ENCODE measurements around the gene GAS2L1.

Gene GAS2L1

DNA sequence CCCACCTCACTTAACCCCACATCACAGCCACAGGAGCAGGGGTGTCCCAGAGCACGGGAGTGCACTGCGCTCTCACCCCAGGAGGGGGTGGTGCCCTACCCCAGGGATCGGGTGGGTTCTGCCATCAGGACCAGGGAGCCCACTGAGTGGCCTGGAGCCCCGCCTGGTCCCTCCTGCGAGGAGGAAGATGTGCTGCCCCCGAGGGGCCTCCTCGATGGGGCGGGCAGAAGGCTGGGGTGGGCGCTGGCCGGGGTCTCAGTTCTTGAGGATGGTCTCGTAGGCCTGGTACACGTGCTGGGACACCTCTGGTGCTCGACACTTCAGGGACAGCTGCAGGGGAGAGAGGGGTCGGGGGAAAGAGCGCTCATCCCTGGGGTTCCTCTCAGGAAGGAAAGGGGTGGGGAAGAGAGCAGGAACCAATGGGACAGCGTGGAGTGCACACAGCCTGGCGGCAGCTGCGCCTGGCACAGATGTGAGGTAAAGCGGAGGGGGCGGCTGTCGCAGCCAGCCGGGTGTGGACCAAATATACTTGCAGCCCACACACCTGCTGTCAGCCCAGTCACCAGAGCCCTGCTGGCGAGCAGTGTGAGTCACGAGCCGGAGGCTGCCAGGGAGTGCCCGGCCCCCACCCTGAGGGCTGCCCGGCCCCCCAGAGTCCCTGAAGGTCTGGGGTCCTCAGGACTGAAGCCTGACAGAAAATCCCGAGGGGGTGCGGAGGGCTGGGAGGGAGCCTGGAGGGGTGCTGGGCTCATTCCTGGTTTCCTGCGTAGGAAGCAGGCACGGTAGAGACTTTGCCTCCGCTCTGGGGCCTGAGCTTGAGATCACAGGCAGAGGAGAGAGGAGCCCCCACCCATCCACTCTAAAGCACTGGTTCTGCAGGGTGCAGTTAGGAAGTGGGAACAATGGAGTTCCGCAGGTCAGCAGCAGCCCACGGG lies 22.4 kb downstream of the GAS2L1 start:
- DNase-seq = no peak

DNA sequence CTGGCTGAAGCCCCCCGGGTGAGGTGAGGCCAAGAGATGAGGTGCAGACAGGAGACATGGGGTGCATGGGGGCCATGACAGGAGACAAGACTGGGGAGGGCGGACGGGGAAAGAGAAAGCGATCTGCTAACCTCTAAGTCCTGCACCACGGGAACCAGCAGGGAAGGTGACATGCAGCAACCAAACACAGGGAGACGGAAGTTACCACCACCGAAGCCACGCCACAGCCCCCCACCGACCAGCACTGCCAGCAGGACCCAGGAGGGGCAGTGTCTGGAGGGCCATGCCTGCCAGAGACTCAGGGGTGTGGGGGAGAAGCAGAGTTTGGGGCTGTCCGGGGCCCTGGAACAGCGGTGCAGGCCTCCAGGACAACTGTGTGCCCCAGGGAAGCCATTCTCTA lies 23.1 kb downstream of the GAS2L1 start:
- DNase-seq = no peak

DNA sequence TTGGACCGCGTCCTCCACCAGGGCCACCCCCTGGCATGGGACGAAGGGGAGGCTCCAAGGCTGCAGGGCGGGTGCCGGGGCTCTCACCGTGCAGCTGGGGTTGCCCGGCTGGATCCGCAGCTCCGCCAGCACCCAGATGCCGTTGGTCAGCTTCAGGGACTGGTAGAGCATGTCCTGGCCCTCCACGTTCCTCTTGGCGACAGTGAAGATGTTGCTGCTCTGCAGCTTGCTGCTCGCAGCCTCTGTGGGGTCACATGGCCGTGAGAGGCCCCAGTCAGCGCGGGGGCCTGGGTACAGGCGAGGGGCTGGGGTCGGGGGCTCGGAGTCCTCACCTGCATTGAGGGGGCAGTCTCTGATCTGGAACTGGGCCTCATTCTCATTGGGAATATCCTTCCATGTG lies 23.8 kb downstream of the GAS2L1 start:
- DNase-seq = no peak

DNA sequence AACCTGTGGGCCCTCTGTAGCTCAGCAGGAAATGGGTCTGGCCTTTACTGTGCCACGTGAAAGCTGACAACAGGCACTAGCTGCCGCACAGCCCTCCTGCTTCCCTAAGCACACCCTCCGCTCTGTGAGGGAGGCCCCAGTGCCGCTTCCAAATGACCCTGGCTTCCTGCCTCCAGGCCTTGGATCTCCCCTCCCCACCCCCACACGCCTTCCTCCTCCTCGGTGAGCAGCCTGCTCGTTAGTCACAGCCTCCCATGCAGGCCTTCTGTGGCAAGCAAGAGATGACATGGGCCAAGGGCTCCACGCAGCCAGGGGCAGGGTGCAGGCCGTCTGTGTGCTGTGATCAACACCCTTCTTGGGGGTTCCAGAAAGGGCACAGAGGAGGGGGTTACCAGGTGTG lies 24.3 kb downstream of the GAS2L1 start:
- no peak for DNase-seq

DNA sequence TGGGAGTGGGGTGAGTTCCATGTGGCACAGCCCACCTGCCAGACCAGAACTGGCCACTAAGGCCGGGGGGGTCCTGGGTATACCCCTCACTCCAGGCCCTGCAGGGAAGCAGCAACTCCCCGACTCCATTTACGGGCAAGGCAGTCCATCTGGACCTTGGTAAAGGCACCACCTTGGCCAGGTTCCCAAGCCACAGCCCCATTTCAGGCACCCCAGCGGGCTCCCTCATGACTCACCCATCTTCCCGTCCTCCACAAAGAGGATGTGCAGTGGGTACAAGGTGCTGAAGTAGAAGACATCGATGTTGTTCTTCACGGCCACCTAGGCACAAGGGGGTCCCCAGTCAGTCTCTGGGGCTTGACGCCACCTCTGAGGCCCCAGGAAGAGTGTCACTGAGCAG lies 24.8 kb downstream of the GAS2L1 start:
- no peak for DNase-seq

DNA sequence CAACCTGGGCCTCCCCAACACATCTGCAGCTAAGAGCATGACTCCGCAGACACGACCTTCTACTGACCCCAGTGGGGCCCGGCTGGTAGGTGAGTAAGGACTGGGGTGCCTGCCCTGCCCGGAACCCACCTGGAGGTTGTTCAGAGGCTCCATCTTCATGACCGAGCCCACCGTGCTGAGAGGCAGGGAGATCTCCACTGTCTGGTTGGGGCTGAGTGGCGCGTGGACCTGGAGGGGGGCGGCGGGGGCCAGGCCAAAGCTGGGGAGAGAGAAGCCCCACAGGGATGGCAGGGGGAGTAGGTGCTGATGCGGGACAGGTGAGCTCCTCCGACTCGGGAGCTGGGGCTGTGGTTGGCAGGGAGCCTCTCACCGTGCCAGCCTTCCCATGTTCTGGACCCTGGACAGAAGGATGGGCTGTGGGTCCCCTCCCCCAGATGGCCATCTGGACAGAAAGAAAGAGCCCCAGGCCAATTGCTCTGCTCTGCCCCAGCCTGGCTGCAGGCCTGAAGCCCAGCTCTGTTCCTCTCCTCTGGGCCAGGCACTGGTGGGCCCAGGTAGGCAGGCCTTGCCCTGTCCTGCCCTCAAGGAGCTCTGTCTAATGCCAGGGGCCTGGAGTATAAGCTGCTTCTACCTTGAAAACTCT lies 25.3 kb downstream of the GAS2L1 start:
- no peak for DNase-seq

DNA sequence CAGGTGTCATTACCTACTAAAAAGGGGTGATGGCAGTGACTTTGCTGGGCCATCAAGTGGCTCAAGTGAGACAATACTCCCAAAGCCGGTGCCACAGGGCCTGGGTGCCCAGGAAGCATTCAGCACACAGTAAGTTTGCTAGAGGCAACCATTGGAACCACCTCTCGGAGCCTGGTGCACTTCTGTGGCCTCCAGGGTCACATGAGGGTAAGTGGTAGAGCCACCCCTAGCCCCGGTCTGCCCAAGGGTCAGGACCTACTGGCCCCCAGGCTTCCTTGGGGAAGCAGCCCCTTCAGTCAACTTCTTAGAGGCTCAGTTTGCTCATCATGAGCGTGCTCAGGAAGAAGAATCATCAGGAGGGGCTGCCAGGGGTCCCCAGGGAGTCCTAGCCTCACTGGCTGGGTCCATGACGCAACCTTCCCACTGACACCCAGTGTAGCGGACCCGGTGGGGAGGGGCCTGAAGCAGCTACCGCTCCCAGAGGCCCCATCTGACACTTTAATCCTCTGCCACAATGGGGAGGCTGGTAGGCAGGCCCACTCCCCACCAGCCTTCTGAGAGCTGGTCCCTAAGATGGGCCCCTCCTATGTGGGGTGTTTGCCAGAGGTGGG lies 26.5 kb downstream of the GAS2L1 start:
- no peak for DNase-seq

DNA sequence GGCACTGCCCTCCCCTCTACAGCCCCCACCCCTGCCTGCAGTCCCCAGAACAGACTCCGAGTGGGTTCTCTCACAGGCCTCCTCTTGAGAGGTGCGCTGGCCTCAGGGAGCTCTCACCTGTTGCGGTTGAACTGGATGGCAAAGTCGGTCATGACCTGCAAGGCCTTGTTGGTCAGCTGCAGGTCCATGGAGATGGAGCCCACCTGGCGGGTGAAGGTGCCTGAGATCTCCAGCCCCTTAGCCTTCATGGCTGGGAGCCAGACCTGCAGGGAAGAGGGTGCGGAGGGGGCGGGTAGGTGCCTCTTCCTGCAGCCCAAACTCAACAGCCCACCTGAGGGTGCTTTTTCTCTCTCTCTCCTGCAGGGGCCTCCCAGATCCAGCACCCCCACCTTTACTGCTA lies 27.7 kb downstream of the GAS2L1 start:
- DNase-seq = no peak

DNA sequence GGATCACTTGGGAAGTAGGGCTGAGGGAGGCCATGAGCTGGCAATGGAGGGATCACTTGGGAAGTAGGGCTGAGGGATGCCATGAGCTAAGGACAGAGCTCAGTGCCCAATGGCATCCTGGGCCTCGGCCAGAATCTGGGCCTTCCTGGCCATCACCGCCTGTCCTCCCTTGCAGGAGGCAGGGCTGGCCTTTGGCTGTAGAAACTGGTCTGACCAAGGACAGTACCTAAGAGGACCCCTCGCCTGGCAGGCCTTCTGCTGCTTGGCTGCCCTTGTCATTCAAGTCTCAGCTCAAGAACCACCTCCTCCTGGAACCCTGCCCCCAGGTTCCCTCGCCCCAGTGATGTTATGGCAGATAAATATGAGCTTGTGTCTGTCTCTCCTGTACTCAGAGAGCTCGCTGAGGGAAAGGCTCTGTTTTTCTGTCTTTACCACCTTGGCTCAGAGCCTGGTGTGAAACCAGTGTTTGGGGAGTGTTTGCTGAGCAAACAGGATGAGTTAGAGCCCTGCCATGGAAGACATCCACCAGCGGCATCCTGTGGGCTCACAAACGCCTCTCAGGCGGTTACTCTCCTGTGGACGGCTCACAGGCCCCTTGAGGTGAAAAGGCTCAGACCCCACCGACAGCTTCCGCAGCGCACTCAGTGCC lies 28.4 kb downstream of the GAS2L1 start:
- DNase-seq = no peak

DNA sequence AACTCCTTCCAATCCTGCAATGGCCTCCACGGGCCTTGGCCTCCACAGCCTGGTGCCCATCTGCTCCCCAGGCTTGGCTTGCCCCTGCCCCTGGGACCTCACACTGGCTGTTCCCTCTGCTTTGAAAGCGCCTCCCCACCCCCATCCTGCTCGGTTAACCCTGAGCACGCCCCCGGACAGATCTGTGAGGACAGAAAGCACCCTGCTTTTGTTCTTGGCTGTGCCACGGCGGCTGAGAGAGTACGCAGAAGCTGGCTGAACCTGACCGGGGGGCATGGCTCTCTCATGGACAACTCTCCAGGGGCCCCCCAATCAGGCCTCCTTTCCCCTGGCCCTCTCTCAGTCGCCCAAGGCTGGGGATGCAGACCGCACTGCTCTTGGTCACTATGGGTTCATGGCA lies 29.2 kb downstream of the GAS2L1 start:
- no peak for DNase-seq

DNA sequence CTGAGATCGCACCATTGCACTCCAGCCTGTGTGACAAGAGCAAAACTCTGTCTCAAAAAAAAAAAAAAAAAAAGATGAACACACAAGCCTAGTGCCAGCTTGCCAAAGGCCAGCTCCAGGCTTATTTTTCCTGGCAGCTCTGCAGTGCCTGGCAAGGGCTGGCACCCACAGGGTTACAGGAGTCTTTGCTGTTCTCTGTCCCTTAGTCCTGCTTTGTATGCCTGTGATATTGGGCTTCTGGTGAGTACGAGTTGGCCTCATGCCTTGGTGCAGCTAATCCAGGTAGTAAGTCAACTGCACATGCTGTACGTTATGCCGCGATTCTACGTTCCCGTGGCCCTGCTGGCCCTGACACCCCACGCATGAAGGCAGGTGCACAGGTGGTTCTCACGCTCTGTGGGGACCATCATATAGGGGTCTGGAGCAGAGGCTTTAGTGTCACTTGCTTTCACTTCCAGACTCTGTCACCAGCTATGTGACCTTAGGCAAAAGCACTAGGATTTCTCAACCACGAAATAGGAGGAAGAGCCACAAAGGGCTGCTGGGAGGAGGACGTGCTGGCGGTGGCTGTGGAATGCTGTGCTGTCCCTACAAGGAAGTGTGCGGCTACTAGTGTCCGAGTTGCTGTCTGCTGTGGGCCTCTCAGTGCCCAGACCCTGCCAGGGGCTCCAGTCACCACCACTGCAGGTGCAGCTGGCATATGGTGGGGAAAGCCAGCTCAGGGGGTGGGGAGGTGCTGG lies 30.5 kb downstream of the GAS2L1 start:
- DNase-seq = no peak

DNA sequence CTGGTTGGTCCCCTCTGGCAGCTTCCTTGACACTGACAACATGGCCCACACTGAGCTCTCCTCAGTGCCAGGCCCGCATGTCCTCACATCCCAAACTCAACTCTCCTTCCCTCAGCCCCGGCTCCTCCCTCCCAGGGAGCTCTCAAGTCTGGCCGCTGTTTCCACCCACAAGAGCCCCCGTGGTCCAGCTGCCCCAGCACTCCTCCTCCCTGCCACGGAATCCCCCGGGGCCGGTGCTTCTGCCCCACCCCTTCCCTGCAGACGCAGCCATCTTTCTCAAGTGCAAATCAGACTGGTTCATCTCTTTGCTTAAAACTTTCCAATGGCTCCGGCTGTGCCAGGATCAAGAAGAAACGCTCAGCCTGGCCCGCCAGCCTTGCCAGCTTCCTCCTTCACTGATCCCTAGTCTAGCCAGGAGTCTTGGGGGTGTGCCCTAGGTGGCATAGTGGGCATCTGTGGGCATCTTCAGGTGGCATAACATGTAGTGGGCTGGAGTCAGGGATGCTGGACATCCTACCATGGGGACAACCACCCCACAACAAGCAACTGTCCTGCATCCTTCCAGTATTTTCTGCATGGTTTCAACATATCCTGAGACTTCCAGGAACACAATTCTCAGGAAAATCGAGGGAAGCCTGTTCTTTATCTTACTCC lies 31.3 kb downstream of the GAS2L1 start:
- no peak for DNase-seq

DNA sequence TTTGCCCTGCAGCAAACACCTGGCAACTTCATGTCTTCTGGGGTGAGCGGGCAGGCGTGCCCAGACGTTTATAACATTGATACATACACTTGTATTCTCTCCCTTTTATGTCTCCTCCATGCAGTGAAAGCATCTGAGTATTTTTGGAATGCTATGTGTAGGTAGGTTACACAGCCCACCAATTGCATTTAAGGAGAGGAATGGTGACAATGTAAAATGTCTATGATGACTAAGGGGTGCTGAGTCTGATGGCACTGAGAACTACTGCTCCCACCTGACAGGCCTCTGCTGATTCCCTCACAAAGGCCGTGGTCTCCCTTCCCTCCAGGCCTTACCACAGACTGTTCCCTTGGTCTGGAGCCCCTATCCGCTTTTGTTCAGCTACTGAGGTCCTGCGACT lies 31.9 kb downstream of the GAS2L1 start:
- DNase-seq = no peak

DNA sequence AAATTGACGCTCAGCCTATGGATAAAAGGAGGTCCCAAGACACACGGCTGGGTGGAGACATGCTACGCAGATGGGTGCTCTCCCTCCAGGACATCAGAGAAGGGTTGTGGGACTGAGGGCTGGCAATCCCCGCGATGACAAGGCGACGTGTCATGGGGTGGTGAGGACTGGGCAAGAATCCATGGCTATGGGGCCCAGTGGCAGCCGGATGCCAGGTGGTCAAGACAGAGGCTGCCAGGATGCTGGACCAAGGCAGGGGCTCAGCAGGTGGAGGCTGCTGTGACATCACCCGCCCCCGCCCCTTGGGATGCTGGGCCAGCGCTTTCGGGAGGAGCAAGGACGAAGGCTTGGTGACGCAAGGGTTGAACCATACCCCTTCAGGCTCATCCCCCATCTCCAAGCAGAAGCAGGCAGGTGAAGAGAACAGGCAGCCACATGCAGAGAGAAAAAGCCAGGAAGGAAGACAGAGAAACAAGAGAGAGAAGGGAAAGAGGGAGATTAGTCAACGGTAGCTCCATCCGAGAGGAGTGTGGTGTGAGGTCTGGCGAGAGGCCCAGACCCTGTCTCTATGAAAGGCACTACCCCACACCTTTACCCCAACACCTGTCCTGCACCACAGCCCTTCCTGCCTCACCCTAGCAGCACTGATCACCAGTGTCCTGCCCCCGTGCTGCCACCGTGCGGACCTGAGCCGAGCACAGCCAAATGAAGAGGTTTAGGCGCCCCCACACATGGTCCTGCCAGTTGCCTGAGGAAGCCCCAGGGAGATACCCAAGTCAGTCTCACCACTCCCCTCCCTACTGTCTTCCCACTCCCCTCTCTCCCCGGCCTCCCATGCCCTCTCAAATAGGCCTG lies 33.2 kb downstream of the GAS2L1 start:
- no peak for DNase-seq

DNA sequence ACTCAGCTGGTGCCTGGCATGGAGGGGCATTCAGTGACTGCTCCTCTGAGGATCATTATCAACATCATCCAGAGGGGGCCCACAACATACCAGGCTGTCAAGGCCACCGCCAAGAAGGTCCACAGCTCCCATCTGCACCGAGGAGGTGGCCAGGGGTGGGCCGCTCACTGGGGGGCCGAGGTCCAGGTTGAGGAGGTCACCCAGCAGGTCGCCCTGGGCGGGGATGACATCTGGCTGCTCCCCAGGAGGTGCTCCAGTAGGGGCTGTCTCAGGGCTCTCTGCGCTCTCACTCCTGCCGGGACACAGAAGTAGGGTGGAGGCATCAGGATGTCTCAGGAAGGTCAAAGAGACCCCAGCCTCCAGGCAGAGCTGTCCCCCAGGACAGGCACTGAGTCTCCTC lies 34.1 kb downstream of the GAS2L1 start:
- DNase-seq = no peak

DNA sequence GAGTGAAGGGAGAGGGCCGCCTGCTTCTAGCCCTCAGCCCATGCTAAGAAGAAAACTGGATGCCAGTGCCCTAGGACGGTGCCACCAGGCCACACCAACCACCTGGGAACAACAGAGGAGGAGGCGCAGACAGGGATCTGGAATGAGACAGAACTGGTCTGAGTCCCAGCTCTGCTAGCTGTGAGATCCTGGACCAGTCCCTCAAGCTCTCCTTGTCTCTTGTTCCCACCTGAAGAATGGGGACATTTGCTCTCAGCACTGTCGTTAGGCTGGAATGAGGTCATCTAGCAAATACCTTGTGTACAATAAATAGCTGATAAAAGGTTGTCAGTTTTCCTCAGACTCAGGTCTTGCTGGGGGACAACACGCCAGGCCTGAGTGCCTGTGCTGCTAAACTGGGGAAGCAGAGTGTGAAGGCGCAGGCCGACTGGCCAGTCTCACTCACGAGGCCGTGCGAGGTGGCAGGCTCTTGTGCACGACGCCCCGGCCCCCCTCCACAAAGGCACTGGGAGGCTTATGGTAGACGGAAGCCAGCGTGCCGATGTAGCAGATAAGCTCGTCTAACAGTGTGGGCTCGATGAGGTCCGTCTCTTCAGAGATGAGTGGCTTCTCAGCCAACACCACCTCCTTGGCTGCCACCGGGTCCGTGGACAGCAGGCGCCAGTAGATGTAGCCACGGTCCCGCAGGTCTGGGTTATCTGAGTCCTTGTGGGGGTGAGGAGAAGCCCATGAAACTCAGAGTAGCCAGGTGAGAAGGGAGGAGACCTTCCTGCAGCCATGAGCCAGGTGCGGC lies 34.8 kb downstream of the GAS2L1 start:
- DNase-seq = no peak

DNA sequence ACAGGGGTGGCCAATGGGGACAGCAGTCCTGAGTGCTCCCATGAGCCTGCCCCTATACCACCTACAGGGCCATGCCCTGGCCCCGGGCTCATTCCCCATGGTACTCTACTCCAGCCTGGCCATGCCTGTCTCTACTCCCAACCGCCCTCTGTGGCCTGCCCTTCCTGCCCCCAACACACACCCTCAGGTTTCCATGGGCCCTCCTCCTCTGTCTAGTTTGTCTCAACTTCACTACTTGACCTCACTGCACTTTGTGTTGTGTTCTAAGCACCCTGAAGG lies 35.3 kb downstream of the GAS2L1 start:
- DNase-seq = no peak

DNA sequence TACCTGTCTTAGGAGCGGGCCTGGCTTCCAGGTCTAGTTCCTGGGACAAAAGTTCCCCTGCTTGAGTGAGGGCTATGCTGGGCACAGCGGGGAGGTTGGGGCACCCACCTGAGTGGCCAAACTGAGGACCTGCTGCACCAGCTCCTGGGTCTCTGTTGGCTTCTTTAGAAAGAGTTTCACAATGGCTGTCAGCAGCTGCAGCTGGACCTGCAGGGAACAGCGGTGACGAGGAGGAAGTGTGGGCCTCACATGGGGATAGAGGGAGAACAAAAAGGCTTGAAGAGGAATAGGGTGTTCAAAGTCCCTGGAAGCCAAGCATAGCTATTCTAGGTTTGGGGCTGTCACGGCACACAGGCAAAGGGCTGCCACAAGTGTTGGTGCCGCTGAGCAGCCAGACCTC lies 35.7 kb downstream of the GAS2L1 start:
- DNase-seq = no peak

DNA sequence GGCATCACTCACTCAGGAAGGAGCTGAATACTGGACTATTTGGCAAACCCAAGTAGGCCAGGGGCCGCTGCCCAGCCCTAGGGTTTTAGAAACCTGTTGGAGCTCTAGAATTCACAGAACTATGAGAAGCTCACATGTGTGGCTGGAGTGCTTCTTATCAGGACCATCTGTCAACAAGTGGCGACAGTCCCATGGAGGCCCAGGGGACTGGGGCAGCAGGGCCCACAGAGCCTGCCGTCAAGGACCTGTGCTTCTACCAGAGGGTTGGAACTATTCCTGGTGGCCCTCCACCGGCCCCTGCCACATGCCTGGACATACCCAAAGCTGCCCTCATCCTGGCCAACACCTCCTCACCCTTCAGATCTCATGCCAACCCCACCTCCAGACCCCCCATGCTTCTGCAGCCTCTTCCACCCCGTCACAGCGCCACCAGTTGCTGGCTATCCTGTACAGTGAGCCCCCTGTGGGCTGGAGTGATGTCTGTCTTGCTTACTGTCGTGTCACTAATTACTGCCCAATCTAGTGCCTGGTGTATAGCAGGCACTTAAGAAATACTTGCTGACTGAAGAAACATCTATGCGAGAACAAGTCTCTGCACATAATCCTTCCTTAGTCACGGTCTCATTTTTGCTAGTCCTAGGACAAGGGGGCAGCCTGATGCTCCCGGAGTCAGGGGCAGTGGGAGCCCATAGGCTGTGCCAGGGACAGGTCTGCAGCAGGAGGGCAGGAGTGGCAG lies 36.3 kb downstream of the GAS2L1 start:
- no peak for DNase-seq

DNA sequence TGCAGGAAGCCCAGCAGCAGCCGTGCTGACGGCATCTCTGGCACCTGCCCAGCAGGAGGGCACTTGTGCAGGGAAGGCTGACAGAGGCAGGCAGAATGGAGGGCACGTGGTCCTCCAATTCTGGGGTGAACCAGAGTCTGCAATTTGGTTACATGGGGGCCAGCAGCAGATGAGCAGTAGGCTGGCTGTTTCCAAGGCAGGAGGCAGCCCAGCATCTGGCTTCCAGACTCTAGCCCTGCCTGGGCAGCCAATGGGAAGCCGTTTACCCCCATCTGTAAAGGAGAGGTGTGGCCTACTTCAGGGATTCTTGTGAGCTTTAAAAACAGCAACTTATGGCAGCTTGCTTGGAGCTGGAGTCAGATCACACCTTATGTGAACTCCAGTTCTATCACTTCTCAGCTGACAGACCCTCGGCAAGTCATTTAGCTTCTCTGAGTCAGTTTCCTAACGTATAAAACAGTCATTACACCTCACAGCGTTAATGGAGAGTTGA lies 36.9 kb downstream of the GAS2L1 start:
- no peak for DNase-seq

Measured in activated CD4-positive, alpha-beta T cell treated with anti-CD3 and anti-CD28 coated beads for 4 hours (primary cell).